ENCODE results near the gene TRAK2.
"Not testable (repeated sequence)": the region's sequence is repeated elsewhere in the genome, so short reads cannot be mapped to it uniquely, and the experiment has no call there.

The TRAK2 gene

GRCh38 chr2:201413143-201413542 lies 38.1 kb downstream of the TRAK2 start:
- DNase-seq = no peak

DNA sequence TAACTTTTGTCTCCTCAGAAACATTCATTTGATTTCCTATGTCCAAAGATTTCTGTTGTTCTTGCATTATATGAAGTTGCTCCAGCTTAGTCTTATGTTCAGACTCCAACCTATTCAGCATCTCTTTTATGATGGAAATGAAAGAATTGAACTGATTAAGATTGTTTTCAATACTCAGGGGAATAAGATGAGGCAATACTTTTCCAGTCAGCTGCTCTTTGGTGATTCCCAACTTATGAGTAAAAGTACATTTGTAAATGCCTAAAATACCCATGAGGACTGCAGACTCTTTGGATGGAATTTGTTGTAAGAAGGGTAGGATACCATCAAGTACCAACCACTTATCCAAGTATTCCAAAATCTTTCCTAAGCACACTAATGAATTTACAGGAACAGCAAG lies 39.8 kb downstream of the TRAK2 start:
- DNase-seq = no peak

DNA sequence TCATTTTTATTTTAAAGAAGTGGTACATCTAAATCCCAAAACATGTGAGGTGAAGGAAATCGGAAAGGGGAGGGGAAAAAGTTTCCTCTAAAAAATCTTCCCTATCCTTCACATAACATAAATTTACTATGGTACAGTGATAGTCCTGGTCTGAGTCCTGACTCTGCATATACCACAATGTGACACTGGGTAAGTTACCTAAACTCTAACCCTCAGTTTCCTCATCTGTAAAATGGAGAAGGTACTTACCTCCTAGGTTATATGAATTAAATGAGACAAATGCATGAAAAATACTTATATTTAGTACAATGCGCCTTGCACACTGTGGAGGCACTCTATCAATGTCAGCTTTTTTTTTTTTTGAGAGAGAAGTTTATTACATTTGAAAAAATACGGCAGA lies 42.3 kb downstream of the TRAK2 start:
- DNase-seq = no peak

DNA sequence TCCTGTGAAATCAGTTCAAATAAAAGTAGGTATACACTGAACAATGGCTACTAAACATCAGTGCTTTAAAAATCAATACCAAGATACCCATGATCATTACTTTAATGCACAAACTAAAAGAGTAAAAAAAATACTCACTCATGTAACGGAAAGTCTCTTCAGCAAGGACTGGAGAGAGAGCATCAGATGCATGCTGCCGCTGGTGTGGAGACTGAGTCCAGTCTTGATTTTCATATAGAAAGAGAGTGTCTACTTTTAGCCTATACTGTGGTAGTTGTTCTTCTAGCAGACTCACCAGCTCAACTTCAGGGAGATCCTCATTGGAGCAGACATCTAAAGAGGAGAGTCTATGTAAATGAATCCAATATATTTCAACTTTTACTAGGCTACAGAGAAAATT lies 44.0 kb downstream of the TRAK2 start:
- DNase-seq = no peak

DNA sequence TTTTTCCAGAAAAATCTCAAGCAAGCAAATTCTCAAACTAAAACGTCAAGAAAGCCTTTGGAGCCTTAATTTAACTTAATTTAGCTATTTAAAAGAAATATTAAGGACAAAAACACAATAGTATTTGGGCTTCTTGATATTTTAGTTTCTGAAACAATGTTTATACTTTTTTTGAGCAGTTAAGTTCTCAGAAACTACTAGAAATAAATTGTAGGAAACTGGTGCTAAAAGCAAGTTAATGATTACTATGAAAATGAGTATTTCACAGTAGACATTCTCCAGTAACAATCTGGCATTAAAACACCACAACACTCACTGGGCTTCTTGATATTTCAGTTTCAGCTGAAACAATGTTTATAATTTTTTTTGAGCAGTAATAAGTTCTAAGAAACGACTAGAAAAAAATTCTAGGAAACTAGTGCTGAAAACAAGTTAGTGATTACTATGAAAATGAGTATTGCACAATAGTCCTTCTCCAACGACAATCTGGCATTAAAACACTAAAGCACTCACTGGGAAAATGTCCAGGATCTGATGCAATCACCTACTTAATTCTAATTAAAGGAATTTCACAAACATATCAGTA lies 45.1 kb downstream of the TRAK2 start:
- DNase-seq = peak; percentile 77

DNA sequence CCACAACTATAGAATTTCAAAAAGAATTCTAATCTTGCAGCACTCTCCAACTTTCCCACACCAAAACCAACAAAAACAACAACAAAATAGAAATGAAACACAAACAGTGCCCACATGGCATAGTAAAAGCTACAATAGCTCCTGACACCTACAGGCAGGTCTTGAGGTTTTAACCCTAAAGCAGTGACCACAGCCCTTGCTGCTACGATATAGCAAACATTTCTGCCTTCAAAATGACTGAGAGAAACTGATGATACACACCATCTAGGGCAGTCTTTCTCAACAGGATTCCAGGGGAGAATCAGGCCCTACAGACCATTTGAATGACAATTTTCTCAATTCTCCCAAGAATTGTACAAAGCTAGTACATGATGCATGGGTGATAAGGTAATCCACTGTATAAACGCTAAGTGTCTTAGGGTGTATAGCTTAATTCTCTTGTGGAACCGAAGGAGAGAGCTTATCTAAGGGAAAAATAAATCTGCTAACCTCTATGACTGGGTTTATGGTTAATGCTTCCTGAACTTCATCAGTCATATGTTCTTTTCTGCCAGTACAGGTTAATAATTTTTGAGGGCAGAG lies 46.5 kb downstream of the TRAK2 start:
- no peak for DNase-seq

DNA sequence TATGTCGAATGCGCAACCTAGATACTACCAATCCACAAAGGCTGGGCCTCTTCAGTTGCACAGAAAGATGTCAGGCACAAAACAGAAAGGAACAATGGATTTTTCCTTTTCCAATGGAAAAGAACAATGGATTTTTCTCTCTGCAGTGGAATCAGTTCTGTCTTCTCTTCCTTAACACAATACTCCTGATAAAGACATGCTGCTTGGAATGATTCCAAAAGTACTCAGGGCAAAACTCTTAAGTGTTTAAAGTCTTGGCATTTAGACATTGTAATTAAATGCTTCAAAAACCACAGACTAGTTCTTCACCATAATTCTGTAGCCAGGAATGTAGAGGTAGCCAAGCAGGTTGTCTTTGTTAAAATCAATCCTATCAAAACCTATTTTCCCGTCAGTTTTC lies 47.4 kb downstream of the TRAK2 start:
- peak; percentile 43 for DNase-seq

DNA sequence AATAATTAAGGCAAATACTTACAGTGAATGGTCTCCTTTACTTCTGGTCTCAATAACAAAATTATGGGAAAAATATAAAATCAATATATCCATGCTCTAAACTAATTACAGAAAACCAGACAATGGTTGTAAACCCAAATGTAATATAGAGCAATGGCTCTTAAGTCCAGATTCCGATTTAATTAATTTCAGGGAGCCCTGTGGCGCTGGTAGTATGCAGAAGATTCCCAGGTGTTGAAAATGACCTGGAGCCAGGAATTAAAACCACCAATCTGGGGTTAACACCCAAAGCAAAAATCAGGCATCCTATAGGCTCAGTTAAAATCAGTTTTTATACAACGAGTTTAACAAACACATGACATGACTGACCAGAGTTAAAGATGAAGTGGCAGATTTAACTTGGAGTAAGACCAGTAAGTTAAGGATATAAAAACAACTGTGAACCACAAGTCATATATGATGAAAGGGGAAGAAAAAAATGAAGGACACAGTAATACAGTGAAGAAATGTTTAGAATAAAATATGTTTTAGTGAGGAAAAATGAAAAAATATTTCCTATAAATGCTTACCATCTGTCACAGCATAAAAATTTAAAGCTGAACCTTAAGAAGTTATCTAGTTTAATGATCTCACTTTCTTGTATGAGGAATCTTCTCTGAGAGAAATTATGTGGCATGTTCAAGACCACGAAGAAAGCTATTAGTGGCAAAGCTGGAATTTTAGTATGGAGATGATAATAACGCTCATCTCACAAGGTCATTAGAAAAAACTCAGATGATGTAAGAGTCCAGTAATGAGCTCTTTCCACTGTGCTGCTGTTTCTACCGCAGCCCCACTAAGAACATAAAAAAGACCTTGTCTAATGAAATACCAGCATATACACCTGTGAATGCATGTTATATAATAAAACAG lies 48.4 kb downstream of the TRAK2 start:
- DNase-seq = no peak

DNA sequence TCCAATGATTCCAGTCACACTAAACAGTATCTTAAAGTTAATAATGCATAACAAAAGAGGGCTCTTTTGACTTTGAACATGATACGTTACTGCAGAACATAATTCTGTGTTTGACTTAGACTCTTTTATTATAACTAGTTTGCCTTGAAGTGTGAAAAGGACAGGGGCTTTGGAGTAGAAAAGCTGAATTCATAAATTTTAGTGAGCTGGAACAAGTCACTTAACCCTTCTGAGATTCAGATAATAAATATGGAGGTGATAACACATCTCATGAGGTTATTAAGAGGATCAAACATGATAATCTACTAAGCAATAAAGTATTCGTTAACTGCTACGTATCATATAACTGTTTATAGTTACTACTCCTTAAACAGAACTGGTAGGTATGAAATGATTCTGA lies 49.4 kb downstream of the TRAK2 start:
- DNase-seq = no peak

GRCh38 chr2:201396595-201396994 lies 54.7 kb downstream of the TRAK2 start:
- no peak for DNase-seq

- DNase-seq = no peak
Observed at GRCh38 chr2:201383136-201383535, 68.1 kb downstream of the TRAK2 start.

DNA sequence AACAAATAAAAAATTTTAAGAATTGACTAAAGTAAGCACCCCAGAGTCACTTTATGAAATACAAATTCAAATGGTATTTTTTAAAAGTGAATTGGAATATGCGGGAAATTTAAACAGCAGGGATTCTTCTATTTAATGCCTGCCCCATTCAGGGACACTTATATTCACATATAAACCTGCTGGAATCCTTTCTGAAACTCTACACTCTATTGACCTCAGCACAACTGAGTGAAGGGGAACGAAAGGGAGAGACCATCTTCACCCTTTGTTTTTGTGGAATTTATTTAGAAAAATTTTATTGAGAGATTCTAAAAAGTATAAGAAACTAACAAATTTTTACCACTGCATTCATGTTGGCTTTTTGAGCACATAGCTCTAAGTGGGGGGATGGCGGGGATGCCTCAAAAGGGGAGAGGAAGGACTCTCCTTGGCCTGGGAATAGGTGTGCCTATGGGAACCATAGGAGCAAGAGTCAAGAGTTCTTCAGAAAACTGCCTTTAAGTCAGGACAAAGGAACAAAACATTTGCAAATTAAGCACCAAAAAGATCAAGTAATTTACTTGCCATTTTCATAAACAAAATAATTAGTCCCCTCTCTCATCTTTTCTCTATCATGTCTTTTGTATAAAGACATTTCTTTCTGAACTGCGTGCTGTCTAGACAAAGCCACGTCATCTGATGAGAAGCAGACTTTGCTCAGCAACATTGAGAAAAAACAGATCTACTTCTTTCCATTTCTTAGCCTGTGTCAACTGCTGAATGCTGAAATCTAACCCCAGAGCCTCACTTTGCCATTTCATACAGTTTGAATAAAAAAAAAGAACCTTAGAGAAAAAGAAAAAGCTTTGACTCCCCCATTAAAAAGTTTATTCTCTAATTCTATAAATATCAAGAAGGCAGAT lies 72.5 kb downstream of the TRAK2 start:
- DNase-seq = no peak

DNA sequence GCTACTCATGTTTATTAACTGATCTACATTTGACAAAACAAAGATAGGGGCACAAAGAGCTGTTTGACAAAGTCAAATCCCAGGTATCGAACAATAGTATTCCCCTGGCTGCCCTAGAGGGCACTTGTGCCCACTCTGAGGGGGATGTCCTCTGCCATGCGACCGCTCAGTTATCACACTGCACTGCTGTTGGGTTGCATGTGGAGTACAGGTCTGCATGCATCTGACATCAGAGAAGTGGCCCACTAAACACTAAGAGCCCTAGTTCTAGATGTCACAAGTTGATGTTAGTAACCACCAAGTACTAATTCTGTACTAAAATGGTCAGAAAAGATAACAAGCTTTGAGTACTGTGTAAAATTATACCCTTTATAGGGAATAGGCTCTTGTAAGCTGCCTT lies 74.0 kb downstream of the TRAK2 start:
- DNase-seq = no peak

DNA sequence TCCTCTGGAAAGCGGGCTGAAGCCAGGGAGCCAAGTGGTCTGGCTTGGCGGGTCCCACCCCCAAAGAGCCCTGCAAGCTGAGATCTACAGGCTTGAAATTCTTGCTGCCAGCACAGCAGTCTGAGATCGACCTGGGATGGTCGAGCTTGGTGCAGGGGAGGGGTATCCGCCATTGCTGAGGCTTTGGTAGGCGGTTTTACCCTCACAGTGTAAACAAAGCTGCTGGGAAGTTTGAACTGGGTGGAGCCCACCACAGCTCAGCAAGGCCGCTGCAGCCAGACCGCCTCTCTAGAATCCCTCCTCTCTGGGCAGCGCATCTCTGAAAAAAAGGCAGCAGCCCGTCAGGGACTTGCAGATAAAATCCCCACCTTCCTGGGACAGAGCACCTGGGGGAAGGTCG lies 81.5 kb downstream of the TRAK2 start:
- DNase-seq = no peak

DNA sequence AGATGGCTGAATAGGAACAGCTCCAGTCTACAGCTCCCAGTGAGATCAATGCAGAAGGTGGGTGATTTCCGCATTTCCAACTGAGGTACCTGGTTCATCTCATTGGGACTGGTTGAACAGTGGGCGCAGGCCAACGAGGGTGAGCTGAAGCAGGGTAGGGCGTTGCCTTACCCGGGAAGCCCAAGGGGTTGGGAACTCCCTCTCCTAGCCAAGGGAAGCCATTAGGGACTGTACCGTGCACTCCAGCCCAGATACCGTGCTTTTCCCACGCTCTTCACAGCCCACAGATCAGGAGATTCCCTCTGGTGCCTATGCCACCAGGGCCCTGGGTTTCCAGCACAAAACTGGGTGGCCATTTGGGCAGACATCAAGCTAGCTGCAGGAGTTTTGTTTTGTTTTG lies 81.9 kb downstream of the TRAK2 start:
- not testable (repeated sequence) for DNase-seq

DNA sequence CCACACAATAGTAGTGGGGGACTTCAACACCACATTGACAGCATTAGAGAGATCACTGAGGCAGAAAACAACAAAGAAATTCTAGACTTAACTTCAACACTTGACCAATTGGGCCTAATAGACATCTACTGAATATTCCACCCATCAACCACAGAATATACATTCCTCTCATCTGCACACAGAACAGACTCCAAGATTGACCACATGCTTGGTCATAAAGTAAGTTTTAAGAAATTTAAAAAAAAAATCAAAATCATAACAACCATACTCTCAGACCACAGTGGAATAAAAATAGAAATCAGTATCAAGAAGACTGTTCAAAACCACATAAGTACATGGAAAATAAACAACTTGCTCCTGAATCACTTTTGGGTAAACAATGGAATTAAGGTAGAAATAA lies 85.1 kb downstream of the TRAK2 start:
- DNase-seq = no peak

- DNase-seq = peak; percentile 2
Observed at GRCh38 chr2:201363857-201364560, 87.2 kb downstream of the TRAK2 start.

- no peak for DNase-seq
Observed at GRCh38 chr2:201362396-201362795, 88.9 kb downstream of the TRAK2 start.

DNA sequence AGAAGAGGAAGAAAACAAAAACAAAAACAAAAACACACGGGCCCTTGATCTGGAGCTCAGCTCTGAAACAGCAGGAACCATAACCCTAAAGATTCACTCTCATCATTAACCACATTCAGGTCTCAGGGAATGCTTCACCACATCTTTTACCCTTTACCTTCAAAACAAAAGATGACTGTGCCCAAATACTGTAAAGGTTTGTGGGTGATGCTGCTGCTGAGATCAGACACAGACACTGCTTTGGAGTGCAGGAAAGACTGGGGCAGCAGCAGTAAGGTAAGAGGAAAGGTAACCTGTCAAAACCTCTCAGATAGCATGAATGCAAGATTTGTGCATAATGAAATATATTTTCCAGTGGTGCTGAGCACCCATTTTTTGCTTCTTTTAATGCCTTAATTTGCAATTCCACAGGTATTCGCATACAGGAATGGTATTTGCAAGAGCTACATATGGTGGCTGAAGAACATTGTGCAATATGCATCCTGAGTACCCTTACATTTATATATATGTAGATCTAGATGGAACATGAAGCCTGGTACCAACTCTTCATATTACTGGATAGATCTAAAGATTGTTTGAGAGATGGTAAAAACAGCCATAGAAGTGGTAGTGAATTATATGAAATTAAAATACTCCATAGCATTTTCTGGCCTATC lies 90.1 kb downstream of the TRAK2 start:
- DNase-seq = no peak

- DNase-seq = no peak
Observed at GRCh38 chr2:201360256-201360655, 91.0 kb downstream of the TRAK2 start.

DNA sequence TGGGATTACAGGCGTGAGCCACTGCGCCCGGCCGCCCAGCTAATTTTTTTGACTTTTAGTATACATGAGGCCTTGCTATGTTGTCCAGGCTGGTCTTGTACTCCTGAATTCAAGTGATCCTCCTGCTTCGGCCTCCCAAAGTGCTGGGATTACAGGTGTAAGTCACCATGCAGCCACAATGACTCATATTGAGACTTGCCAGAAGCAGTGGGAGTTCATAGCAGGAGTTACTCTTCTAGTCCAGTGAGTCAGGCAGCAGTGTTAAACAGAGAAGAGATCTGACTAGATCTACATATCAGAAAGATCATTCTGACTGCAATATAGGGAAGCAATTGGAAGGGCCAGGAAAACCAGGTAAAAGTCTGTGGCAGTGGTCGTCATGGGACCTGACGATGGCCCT lies 92.6 kb downstream of the TRAK2 start:
- peak; percentile 73 for DNase-seq

DNA sequence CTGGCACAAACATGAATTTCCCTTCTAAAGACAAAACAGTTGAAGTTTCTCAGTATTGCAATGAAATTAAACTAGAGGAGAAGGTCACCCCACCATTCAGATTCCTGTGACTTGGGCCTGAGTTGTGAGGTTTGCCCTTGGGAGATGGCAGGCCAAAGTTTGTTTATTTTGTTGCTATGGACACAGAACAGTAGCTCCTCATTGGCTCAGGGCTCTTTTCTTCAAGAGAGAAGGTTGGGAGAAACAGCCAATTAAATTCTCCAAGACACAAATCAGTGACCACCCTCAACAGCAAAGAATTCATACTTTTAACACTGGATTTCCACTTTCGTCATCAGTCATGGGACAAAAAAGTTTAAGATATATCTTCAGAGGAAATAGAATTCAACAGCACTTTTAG lies 94.0 kb downstream of the TRAK2 start, which contains the start of gene FLACC1:
TSS of gene FLACC1 (minus strand) at position 125 of the 400 bp plus-strand sequence. CDS start 5,941 bp downstream, outside the sequence.
- peak; percentile 9 for DNase-seq
